Cortex of kidney (tissue), 1 donor: Measurements from ENCODE around the gene FOXD2.

ENCODE experiments used
- DNase-seq: peaks from one replicate; lab custom pipeline; 2025; lab: John Stamatoyannopoulos, UW

FOXD2 gene

GRCh38 chr1:47437447-47438164, at the start of gene FOXD2:
FOXD2 (plus strand) TSS chr1:47438044; CDS start chr1:47438136, 92 bp downstream.
- DNase-seq: no peak

DNA sequence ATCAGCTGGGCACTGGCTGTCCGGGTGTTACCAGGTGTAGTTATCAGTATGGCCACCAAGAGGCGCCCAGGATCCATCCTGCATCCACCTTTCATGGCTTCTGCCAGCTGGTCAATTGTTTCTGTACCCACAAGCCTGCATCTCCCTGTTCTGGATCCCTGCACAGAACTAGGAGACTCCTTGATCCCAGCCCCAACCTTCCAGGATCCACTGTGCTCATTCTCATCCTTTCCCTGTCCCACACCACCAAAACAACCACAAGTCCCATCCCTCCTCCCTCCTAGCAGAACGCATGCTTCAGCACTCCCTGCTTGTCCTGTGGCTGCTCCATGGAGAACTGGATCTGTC, 49.0 kb upstream of the FOXD2 start:
- DNase-seq: no peak

DNA sequence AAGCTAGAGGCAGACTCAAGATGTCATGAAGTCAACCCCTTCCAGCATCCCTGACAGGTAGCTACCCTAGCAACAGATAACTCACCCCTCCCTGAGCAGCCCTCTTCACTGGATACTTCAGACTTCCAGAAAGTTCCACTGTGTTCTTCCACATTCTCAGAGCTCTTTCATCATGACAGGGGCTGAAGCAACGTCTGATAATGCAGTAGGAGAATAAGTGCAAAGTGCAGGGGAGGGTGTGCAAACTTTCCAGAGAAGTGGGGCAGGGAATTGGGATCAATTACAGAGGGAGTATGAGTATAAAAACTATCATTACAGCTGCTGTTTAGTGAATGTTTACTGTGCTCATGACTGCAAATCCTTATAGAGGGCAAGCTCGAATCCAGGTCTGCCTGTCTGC, 48.1 kb upstream of the FOXD2 start:
- no peak for DNase-seq

DNA sequence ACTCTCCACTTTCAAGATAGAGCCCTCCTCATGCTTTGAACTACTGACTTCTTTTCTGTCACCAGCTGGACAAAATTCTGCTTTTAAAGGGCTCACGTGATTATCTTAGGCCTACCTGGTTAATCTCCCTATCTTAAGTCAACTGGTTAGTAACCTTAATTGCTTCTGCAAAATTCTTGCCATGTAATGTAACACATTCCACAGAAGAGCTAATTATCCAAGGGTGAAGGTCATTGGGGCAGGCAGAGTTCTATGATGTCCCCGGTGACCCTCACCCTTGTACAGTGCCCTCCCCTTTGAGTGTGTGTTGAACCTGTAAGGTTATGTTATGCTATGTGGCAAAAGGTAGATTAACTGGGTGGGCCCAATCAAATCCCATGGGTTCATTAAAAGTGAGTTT, 47.0 kb upstream of the FOXD2 start:
- no peak for DNase-seq

GRCh38 chr1:47393141-47393540, 44.7 kb upstream of the FOXD2 start:
- no peak for DNase-seq

DNA sequence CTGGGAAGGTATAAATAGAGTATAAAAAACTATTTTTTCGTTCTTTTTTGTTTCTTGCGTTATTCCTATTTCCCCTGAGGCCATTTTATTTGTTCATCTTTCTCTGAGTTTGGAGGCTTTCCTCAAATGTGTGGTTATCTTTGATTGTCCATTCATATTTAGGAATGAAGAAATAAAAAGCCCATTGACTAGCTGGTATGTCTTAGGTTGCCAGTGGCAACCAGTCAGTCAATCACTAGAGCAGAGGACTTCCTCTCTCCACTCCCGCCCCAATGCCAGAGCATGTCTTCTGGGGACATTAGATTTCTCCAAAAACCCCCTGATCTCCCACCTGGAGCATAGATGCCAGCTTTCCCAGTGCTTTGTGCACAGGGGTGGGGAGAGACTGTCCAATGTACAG, 42.4 kb upstream of the FOXD2 start:
- DNase-seq: no peak

GRCh38 chr1:47396671-47397196, 41.1 kb upstream of the FOXD2 start:
- DNase-seq: no peak

DNA sequence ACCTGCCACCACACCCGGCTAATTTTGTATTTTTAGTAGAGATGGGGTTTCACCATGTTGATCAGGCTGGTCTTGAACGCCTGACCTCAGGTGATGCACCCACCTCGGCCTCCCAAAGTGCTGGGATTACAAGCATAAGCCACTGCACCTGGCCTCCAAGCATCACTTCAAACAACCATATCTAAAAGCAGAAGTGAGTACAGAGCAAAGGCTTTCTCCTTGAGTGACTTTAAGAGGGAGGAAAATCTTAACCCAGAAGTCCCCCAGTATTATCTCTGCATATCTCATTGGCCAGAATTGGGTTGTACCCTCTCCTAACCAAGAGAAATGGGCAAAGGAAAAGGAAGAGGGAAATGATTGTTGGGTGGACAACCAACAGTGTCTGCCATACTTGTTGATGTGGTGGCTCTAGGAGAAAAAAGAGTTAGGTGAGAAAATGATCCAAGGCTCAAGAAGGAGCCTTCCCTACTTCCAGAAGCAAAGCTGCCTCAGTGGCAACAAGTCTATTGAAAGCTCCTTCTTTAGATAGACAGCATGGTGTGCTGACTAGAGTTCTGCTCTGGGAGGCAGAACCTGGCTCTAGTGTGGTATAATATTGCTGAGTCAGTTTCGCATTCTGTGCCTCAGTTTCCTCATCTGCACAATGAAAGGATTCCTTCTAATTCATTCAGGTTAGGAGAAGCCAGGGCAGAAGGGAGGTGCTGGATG, 38.6 kb upstream of the FOXD2 start:
- DNase-seq: no peak

DNA sequence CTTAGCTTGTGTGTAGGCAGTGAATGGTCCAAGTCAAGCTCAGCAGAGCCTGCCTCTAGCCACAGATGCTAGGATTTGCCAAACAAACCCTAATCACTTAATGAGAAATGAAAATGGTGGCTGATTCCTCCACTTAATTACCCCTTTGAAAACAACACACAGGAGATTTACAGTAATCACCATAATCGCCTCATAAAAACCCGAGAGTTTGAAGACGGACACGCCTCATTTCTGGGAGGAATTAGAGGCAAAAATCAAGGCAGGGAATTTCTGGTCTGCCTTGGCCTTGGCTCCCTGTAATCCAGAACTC, 38.0 kb upstream of the FOXD2 start:
- DNase-seq: no peak

- no peak for DNase-seq
These were observed 36.1 kb upstream of the FOXD2 start for GRCh38 chr1:47401761-47402160.

GRCh38 chr1:47402591-47402990, 35.3 kb upstream of the FOXD2 start:
- no peak for DNase-seq

DNA sequence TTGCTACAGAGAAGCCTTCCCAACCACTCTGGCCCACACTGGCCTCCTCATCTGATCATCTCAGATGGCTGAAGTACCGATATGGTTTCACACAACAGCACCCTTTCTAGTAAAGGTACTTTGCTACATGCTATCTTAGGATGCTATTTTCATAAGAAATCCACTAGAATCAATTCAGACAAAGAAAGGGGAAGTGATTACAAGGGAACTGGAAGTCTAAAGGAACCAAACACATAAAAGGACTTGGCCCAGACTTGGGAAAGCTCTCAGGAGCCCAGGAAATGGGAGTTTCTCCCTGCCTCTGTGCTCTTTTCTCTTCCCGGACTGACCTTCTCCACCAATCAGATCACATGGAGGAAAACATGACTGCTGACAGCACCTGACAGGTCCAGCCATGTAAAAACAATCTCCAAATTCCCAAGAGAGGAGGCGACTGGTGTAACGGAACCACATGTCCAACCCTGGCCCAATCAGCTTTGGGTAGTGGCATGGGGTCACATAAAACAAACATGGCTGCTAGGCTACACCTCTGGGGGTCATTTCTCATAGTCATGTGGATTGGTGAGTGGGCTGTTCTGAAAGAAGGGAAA, 34.4 kb upstream of the FOXD2 start:
- no peak for DNase-seq

- no peak for DNase-seq
These were observed 32.1 kb upstream of the FOXD2 start for GRCh38 chr1:47405697-47406096.

GRCh38 chr1:47406966-47407365, 30.9 kb upstream of the FOXD2 start:
- DNase-seq: no peak

- DNase-seq: no peak
These were observed 30.4 kb upstream of the FOXD2 start for GRCh38 chr1:47407481-47407880.

DNA sequence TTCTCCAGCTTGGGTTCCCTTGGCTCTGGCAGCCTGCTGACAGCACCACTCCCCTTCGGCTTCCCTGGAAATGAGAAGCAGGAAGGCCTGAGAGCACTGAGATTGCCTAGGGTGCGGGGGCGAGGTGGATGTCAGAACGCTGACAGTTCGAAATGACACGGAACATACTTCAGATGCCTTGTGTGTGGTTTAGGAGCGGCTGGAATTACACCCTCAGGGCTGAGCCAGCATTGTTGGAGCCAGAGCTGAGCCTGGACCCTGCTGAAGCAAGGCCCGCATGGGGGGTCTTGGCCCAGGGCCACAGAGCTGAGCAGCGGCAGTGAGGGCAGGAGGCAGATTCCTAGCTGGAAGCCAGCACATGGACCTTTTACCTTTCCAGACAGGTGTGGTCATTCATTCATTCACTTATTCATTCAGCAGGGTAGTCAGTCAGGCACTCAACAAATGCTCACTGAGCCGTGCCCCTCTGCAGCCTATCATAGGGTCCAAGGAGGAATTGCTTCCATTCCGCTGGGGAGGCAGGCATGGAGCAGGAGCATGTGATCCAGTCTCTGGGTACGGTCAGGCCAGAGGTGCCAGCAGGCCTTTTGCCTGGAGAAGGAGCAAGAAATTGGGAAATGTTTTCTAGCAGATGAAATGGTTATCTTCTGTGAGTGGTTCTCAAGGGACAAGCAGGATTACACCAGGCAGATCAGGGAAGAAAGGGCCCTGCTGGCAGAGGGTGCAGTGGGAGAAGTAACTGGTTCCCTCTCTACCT, 28.4 kb upstream of the FOXD2 start:
- no peak for DNase-seq

- DNase-seq: no peak
These were observed 27.8 kb upstream of the FOXD2 start for GRCh38 chr1:47410068-47410455.

DNA sequence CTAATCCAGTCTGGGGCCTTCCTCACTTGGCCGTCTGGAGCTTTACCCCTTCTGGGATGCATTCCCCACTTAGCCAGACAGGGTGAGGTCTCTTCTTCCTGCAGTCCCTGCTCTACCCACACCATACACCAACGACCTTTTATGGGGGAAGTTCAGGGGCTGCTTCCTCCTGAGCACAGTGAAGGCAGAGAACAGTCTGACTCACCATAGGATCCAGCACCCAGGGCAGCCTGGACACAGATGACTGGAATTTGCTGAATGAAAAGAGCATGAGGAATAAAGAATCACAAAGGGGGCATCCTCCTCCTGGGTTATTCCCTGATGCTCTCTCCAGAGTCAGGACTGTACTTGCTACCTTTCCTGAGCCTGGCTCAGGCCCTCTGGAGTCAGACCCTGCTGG, 26.4 kb upstream of the FOXD2 start:
- DNase-seq: no peak

- no peak for DNase-seq
These were observed 25.4 kb upstream of the FOXD2 start for GRCh38 chr1:47412437-47412836.

DNA sequence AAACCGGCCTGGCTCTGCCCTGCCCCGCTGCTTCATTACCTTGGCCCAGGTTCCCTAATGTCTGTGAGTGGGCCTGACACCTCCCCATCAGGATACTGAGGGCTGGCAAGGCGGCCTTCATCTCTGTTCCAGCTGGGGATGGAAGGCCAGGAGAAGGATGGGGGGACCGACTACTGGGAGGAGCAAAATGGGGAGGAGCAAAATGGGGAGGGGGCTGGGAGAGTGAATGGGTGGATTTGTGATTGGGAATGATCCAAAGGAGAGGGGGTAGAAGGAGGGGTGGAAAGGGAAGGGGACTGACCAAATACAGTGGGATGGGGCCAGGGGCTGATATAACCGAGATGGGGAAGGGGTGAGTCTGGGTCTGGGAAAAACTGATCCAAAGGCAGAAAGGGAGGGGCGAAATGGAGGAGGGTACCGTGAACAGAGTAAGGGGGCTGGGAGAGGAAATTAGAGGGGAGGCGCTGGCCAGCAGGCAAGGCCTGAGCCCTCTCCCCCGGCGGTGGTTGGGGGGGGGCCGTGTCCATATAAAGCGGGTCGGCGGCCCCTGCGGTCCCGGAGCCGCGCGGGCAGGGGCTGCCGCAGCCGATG, 22.0 kb upstream of the FOXD2 start, which contains the start of gene FOXE3:
TSS of gene FOXE3 (plus strand) at position 558 of the 591 bp plus-strand sequence. CDS start at position 589, 31 bp downstream.
- DNase-seq: no peak

- DNase-seq: no peak
These were observed 21.3 kb upstream of the FOXD2 start for GRCh38 chr1:47416319-47417169.
